IMR-90 (cell line): Measurements from ENCODE around the gene STARD7. TPM values are rescaled to one million over a fixed set of nuclear protein-coding genes. Genes with fewer than 3 reads are reported as not detected.

Experiments used
- ATAC-seq: fragments of 200-7000 bp; cut with Tn5 transposase; 2 replicates; pipeline ENCODE4 v1.9.1; 2020; ENCODE audit warnings: low read depth, mild to moderate bottlenecking, moderate library complexity
- BruUV-seq: library from RNA; stranded (reverse); fragments of 400-500 nt; replicated peaks from 2 replicates; lab custom pipeline; 2021; lab: Mats Ljungman, UMichigan
- CTCF ChIA-PET: fragments of 300-600 bp; formaldehyde crosslinking; extraction: SDS; loops from one replicate; lab custom pipeline; 2021; ENCODE audit warnings: antibody characterized with exemption; lab: Yijun Ruan, JAX
- POLR2A ChIA-PET: fragments of 300-600 bp; sonication (Branson Sonifier 250); formaldehyde crosslinking; loops from one replicate; lab custom pipeline; 2022; ENCODE audit warnings: antibody characterized with exemption; ENCODE audit not compliant: unreplicated experiment; lab: Charles Lee
- DNase-seq: peaks from one replicate; pipeline ENCODE4 v3.0.0; 2013
- H2AFZ ChIP-seq: replicated peaks from 2 replicates; pipeline ENCODE3; 2013; ENCODE audit warnings: low read length, mild to moderate bottlenecking; ENCODE audit not compliant: poor library complexity
- H2AK5ac ChIP-seq: 2 replicates; pipeline ENCODE4 v1.6.1; 2013; ENCODE audit warnings: low read depth, low read length, inconsistent platforms
- H2AK9ac ChIP-seq: replicated peaks from 2 replicates; pipeline ENCODE3; 2013; ENCODE audit warnings: mild to moderate bottlenecking, low read depth, low read length, moderate library complexity; ENCODE audit not compliant: poor library complexity
- H2BK120ac ChIP-seq: 2 replicates; pipeline ENCODE4 v1.6.1; 2013; ENCODE audit warnings: low read depth, low read length, inconsistent platforms
- H2BK15ac ChIP-seq: 3 replicates; pipeline ENCODE4 v1.6.1; 2013; ENCODE audit warnings: low read depth, low read length, inconsistent platforms
- H2BK20ac ChIP-seq: 2 replicates; pipeline ENCODE4 v1.6.1; 2013; ENCODE audit warnings: low read depth, mild to moderate bottlenecking, inconsistent platforms, low read length, moderate library complexity
- H2BK5ac ChIP-seq: 2 replicates; pipeline ENCODE4 v1.6.1; 2013; ENCODE audit warnings: mild to moderate bottlenecking, low read depth, low read length, inconsistent platforms; ENCODE audit not compliant: poor library complexity, severe bottlenecking
- H3K14ac ChIP-seq: replicated peaks from 2 replicates; pipeline ENCODE4 v1.6.1; 2013; ENCODE audit warnings: low read depth, low read length, inconsistent platforms
- H3K18ac ChIP-seq: 2 replicates; pipeline ENCODE4 v1.6.1; 2013; ENCODE audit warnings: low read depth, low read length, control low read depth
- H3K23ac ChIP-seq: 2 replicates; pipeline ENCODE4 v1.6.1; 2013; ENCODE audit warnings: low read depth, low read length, inconsistent platforms
- H3K27ac ChIP-seq: 2 replicates; pipeline ENCODE4 v1.5.1; 2013; ENCODE audit warnings: mild to moderate bottlenecking, control low read depth, low read length; ENCODE audit not compliant: insufficient read depth
- H3K27me3 ChIP-seq: 2 replicates; pipeline ENCODE4 v1.6.1; 2013; ENCODE audit warnings: low read length; ENCODE audit not compliant: control insufficient read depth, insufficient read depth
- H3K36me3 ChIP-seq: 2 replicates; pipeline ENCODE4 v1.6.1; 2013; ENCODE audit warnings: low read length, mixed read lengths; ENCODE audit not compliant: control insufficient read depth, insufficient read depth
- H3K4ac ChIP-seq: 2 replicates; pipeline ENCODE4 v1.6.1; 2013; ENCODE audit warnings: low read depth, low read length, inconsistent platforms
- H3K4me1 ChIP-seq: 2 replicates; pipeline ENCODE4 v1.6.1; 2013; ENCODE audit warnings: low read length, mixed read lengths; ENCODE audit not compliant: control insufficient read depth, insufficient read depth
- H3K4me2 ChIP-seq: 2 replicates; pipeline ENCODE4 v1.6.1; 2013; ENCODE audit warnings: low read depth, mild to moderate bottlenecking, control low read depth, low read length, moderate library complexity
- H3K4me3 ChIP-seq: 2 replicates; pipeline ENCODE4 v1.5.1; 2013; ENCODE audit warnings: low read depth, mild to moderate bottlenecking, control low read depth, low read length, moderate library complexity; ENCODE audit not compliant: insufficient read depth
- H3K56ac ChIP-seq: 2 replicates; pipeline ENCODE4 v1.6.1; 2013; ENCODE audit warnings: low read length, inconsistent platforms; ENCODE audit not compliant: insufficient read depth; ENCODE audit errors: extremely low read depth
- H3K79me1 ChIP-seq, 2 experiments: 2 replicates each; pipeline ENCODE4 v1.6.1; 2013; ENCODE audit warnings: low read length in 2 of 2, inconsistent platforms in 1 of 2, low read depth in 1 of 2
- H3K9ac ChIP-seq: 2 replicates; pipeline ENCODE4 v1.6.1; 2013; ENCODE audit warnings: low read depth, low read length, control low read depth
- H3K9me1 ChIP-seq: 2 replicates; pipeline ENCODE4 v1.6.1; 2013; ENCODE audit warnings: low read length, inconsistent platforms; ENCODE audit not compliant: insufficient read depth
- H3K9me3 ChIP-seq: 2 replicates; pipeline ENCODE4 v1.6.1; 2013; ENCODE audit warnings: low read length; ENCODE audit not compliant: control insufficient read depth, insufficient read depth
- H4K20me1 ChIP-seq: 2 replicates; pipeline ENCODE4 v1.6.1; 2013; ENCODE audit warnings: low read length, inconsistent platforms; ENCODE audit not compliant: insufficient read depth
- H4K5ac ChIP-seq: 2 replicates; pipeline ENCODE4 v1.6.1; 2013; ENCODE audit warnings: mild to moderate bottlenecking, low read depth, low read length, control low read depth
- H4K8ac ChIP-seq, 2 experiments: 2 replicates each; pipeline ENCODE4 v1.6.1; 2013; ENCODE audit warnings: low read depth in 2 of 2, low read length in 2 of 2, control low read depth in 1 of 2, inconsistent platforms in 1 of 2
- H4K91ac ChIP-seq: 2 replicates; pipeline ENCODE4 v1.6.1; 2013; ENCODE audit warnings: low read depth, low read length, inconsistent platforms; ENCODE audit not compliant: insufficient read depth
- MAFK ChIP-seq: IDR thresholded peaks from 2 replicates; pipeline ENCODE4 v1.6.1; 2012; ENCODE audit warnings: low read depth, low read length, improper control_type of control experiment
- MAZ ChIP-seq: IDR thresholded peaks from 2 replicates; pipeline ENCODE4 v1.6.1; 2012; ENCODE audit warnings: low read depth, mild to moderate bottlenecking, low read length, improper control_type of control experiment, moderate library complexity, borderline replicate concordance
- NFE2L2 ChIP-seq: fragments of 150-350 bp; IDR thresholded peaks from 2 replicates; pipeline ENCODE4 v1.6.1; 2016; ENCODE audit warnings: low read depth, mild to moderate bottlenecking, low read length
- SMC3 ChIP-seq: fragments of 150-350 bp; IDR thresholded peaks from 2 replicates; pipeline ENCODE4 v1.6.1; 2016; ENCODE audit warnings: low read depth, mild to moderate bottlenecking, antibody characterized with exemption, low read length, moderate library complexity
- WGBS, 2 experiments: methylation state at CpG; one replicate each; pipeline versions ENCODE4 v1.1.5 to v1.1.7; 2013; ENCODE audit warnings: missing lambda C conversion rate in 2 of 2; ENCODE audit not compliant: insufficient read length in 1 of 2; ENCODE audit errors: extremely low coverage in 2 of 2; 5-methylcytosine and 5-hydroxymethylcytosine counted together
- dilution Hi-C: fragments of 300-500 bp; cut with HindIII; formaldehyde crosslinking; loops from one replicate; pipeline ENCODE4 v1.14.3; 2018; ENCODE audit warnings: low sequenced_read_pairs; ENCODE audit not compliant: unreplicated experiment
- in situ Hi-C: fragments of 300-500 bp; cut with MboI; formaldehyde crosslinking; loops from 3 replicates; pipeline ENCODE4 v1.14.3; 2019; ENCODE audit warnings: low sequenced_read_pairs, inconsistent platforms, mixed read lengths
- intact Hi-C: fragments of 100-400 bp; cut with micrococcal nuclease; formaldehyde crosslinking; loops from 2 replicates; pipeline ENCODE4 v1.10.0; 2022
- polyA plus RNA-seq, 3 experiments: library from polyadenylated mRNA; depleted of rRNA; stranded (reverse); fragments of >200 nt; gene quantifications; 2 replicates each; pipeline ENCODE4 v1.2.3, GENCODE V29; 2012; ENCODE audit warnings: low replicate concordance in 1 of 3
- total RNA-seq: library from RNA; depleted of rRNA; stranded (reverse); fragments of >200 nt; gene quantifications from 2 replicates; pipeline ENCODE4 v1.2.3, GENCODE V29; 2012
- TF ChIP-seq, protein P1 (sequence below): fragments of 150-350 bp; IDR thresholded peaks from 2 replicates; pipeline ENCODE4 v1.6.1; 2016; ENCODE audit warnings: low read depth, mild to moderate bottlenecking, low read length, moderate library complexity, borderline replicate concordance

The STARD7 gene
- total and polyA plus RNA-seq, 2 of the 4 experiments (the other 2 are of a cell fraction), result 61.7 to 138 TPM

DNA sequence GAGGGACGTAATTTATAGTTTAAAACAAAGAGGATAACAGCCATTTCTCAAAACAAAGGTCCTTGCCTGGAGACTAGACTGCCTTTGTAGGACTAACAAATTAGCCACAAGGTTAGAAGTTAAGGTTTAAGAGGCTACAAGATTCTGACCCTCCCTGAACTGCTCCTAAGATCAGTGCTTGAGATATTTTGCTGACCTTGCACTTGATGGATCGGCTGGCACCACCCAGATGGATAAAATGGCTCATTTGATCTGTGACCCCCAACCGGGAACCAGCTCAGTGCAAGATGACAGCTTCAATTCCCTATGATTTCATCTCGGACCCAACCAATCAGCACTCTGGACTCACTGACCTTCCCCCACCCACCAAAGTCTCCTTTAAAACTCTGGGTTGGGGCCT, 3.7 kb upstream of the STARD7 start:
- Histone ChIP-seq H4K5ac (no peak overlapping the region), H4K8ac (no peak overlapping the region), H3K14ac (no peak overlapping the region), H2BK5ac (no peak overlapping the region), H3K4me2 (no peak overlapping the region), H3K18ac (no peak overlapping the region), H3K9ac (no peak overlapping the region), H3K9me3 (no peaks in the 10 kb centered on the region), H2AK5ac (no peak overlapping the region), H3K4me3 (no peak overlapping the region), H3K56ac (no peak overlapping the region), H2BK15ac (no peak overlapping the region), H2BK20ac (no peak overlapping the region), H3K27me3 (no peaks in the 10 kb centered on the region), H2AK9ac (no peak overlapping the region), H3K4ac (no peak overlapping the region), H3K9me1 (peaks cover 11% of the 10 kb centered on the region), H3K36me3 (no peaks in the 10 kb centered on the region), H2AFZ (no peak overlapping the region), H2BK120ac (no peak overlapping the region), H3K23ac (no peak overlapping the region), H3K79me1 (peaks cover 20 to 37% of the 10 kb centered on the region in 2 experiments), H4K91ac (no peak overlapping the region), H3K4me1 (peaks cover 4% of the 10 kb centered on the region), H3K27ac (no peak overlapping the region), H4K20me1 (peaks cover 8% of the 10 kb centered on the region)
- in situ Hi-C loops (no loop called here), dilution Hi-C loops (no loop called here), intact Hi-C loops (no loop called here)
- no peak for DNase-seq
- peak; percentile 93 for TF ChIP-seq MAFK
- TF ChIP-seq NFE2L2, result no peak
- no peak for TF ChIP-seq SMC3
- TF ChIP-seq, protein P1, sequence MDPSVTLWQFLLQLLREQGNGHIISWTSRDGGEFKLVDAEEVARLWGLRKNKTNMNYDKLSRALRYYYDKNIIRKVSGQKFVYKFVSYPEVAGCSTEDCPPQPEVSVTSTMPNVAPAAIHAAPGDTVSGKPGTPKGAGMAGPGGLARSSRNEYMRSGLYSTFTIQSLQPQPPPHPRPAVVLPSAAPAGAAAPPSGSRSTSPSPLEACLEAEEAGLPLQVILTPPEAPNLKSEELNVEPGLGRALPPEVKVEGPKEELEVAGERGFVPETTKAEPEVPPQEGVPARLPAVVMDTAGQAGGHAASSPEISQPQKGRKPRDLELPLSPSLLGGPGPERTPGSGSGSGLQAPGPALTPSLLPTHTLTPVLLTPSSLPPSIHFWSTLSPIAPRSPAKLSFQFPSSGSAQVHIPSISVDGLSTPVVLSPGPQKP, result no peak
- no peak for TF ChIP-seq MAZ
- no peak for ATAC-seq
- POLR2A ChIA-PET, result no interaction called here
- 67% methylated on average over 1 of the region's 4 CpGs; no CpG with 5 or more reads in 1 of the 2 experiments for WGBS, 2 experiments
- CTCF ChIA-PET, result no interaction called here
- BruUV-seq, result no TSS peak
